H1 (cell line): ENCODE results near the gene NCBP2. TPM values are rescaled to one million over a fixed set of nuclear protein-coding genes. Genes with fewer than 3 reads are reported as not detected.

Source experiments
- BCL11A ChIP-seq, 2 experiments: IDR thresholded peaks; one replicate each; pipeline ENCODE4 v1.6.1; 2011; ENCODE audit warnings: low read depth in 2 of 2, low read length in 2 of 2, mild to moderate bottlenecking in 2 of 2
- CBX8 ChIP-seq: fragments of 300-800, 300-1000 bp; sonication (generic); IDR thresholded peaks from 2 replicates; pipeline ENCODE4 v1.7.1; 2016; ENCODE audit warnings: low read depth, low read length, borderline replicate concordance
- CEBPB ChIP-seq: IDR thresholded peaks from 2 replicates; pipeline ENCODE4 v1.6.1; 2012; ENCODE audit warnings: low read depth, low read length
- CREB1 ChIP-seq: IDR thresholded peaks from 2 replicates; pipeline ENCODE4 v1.6.1; 2012; ENCODE audit warnings: inconsistent platforms
- CTBP2 ChIP-seq: IDR thresholded peaks from 2 replicates; pipeline ENCODE4 v1.7.0; 2011; ENCODE audit warnings: borderline replicate concordance, mild to moderate bottlenecking, moderate library complexity, mixed read lengths, low read length; ENCODE audit not compliant: insufficient read depth, insufficient read length
- GABPA ChIP-seq: IDR thresholded peaks from 2 replicates; pipeline ENCODE4 v1.6.1; 2011; ENCODE audit warnings: mild to moderate bottlenecking, low read length, moderate library complexity, borderline replicate concordance; ENCODE audit not compliant: insufficient read depth
- GTF2F1 ChIP-seq: IDR thresholded peaks from 2 replicates; pipeline ENCODE4 v1.6.1; 2012; ENCODE audit warnings: low read depth, low read length, improper control_type of control experiment, borderline replicate concordance
- HDAC2 ChIP-seq, 2 experiments: fragments of 300-600 bp in 1 of 2; sonication (generic) in 1 of 2; IDR thresholded peaks; 2 replicates each; pipeline ENCODE4 v1.6.1; 2011 to 2012; ENCODE audit warnings: low read depth in 2 of 2, low read length in 2 of 2, mild to moderate bottlenecking in 2 of 2, moderate library complexity in 2 of 2, borderline replicate concordance in 1 of 2, inconsistent platforms in 1 of 2
- HDAC6 ChIP-seq: IDR thresholded peaks from one replicate; pipeline ENCODE4 v1.7.1; 2012; ENCODE audit warnings: low read depth, mild to moderate bottlenecking, inconsistent platforms, low read length, moderate library complexity
- KDM1A ChIP-seq: fragments of 200-600, 300-600 bp; sonication (generic); IDR thresholded peaks from 2 replicates; pipeline ENCODE4 v1.7.1; 2016; ENCODE audit warnings: mild to moderate bottlenecking, low read length, borderline replicate concordance
- KDM4A ChIP-seq: IDR thresholded peaks from one replicate; pipeline ENCODE4 v1.7.1; 2012; ENCODE audit warnings: low read depth, mild to moderate bottlenecking, moderate library complexity, low read length, inconsistent platforms; ENCODE audit not compliant: severe bottlenecking
- KDM5A ChIP-seq: fragments of 200-600 bp; IDR thresholded peaks from 2 replicates; pipeline ENCODE4 v1.7.1; 2012; ENCODE audit warnings: mild to moderate bottlenecking, low read length, inconsistent platforms, mixed read lengths
- PHF8 ChIP-seq: fragments of 200-600 bp; sonication (generic); conservative IDR thresholded peaks from 2 replicates; pipeline ENCODE4 v1.7.1; 2012; ENCODE audit warnings: low read depth, mild to moderate bottlenecking, inconsistent platforms, low read length, moderate library complexity
- POLR2AphosphoS5 ChIP-seq: IDR thresholded peaks from 2 replicates; pipeline ENCODE4 v1.6.1; 2011; ENCODE audit warnings: low read depth, low read length
- RBBP5 ChIP-seq: IDR thresholded peaks from 2 replicates; pipeline ENCODE4 v1.7.1; 2012; ENCODE audit warnings: low read depth, mild to moderate bottlenecking, inconsistent platforms, low read length, moderate library complexity, borderline replicate concordance
- SIX5 ChIP-seq: IDR thresholded peaks from 2 replicates; pipeline ENCODE4 v1.6.1; 2011; ENCODE audit warnings: mild to moderate bottlenecking, low read depth, low read length
- SP2 ChIP-seq: IDR thresholded peaks from 2 replicates; pipeline ENCODE4 v1.6.1; 2012; ENCODE audit warnings: mild to moderate bottlenecking, low read length, inconsistent platforms
- SUZ12 ChIP-seq: fragments of 200-600 bp; sonication (generic); IDR thresholded peaks from 2 replicates; pipeline ENCODE4 v1.6.1; 2012; ENCODE audit warnings: mild to moderate bottlenecking, inconsistent platforms, low read length, moderate library complexity, mixed read lengths
- polyA plus RNA-seq, 7 experiments: library from polyadenylated mRNA; depleted of rRNA in 3 of 7; stranded (reverse) in 5 of 7; unstranded in 2 of 7; fragments of >200 nt in 5 of 7; fragments of 200-250 nt in 2 of 7; gene quantifications; 1 replicate in 5 of 7; 2 replicates in 1 of 7; 4 replicates in 1 of 7; pipeline versions ENCODE4 v1.2.1 to v1.2.3, GENCODE V29; 2011 to 2013; ENCODE audit warnings: missing spikeins in 2 of 7, mixed read lengths in 2 of 7
- total RNA-seq: library from RNA; stranded (reverse); fragmentation: NEBNext Ultra II Directional; extraction: Animal tissue kit (Norgen Biotek cat#: 25700); gene quantifications from 2 replicates; pipeline ENCODE4 v1.2.1, GENCODE V29; 2021
- TF ChIP-seq, protein P1 (sequence below), 3 experiments: IDR thresholded peaks; 1 replicate in 2 of 3; 2 replicates in 1 of 3; pipeline versions ENCODE4 v1.5.1 to v1.6.1; 2011; ENCODE audit warnings: low read length in 3 of 3, mild to moderate bottlenecking in 3 of 3, inconsistent platforms in 2 of 3, low read depth in 1 of 3, moderate library complexity in 1 of 3; ENCODE audit not compliant: insufficient read depth in 1 of 3; ENCODE audit errors: control extremely low read depth in 1 of 3
- TF ChIP-seq, protein P2 (sequence below): IDR thresholded peaks from 2 replicates; pipeline ENCODE4 v1.6.1; 2011; ENCODE audit warnings: low read length, improper control_type of control experiment

The NCBP2 gene
- total and polyA plus RNA-seq, 2 of the 8 experiments (the other 6 are each of a cell fraction or from before 2014, with no cell fraction given), result 34.1 to 100 TPM

DNA sequence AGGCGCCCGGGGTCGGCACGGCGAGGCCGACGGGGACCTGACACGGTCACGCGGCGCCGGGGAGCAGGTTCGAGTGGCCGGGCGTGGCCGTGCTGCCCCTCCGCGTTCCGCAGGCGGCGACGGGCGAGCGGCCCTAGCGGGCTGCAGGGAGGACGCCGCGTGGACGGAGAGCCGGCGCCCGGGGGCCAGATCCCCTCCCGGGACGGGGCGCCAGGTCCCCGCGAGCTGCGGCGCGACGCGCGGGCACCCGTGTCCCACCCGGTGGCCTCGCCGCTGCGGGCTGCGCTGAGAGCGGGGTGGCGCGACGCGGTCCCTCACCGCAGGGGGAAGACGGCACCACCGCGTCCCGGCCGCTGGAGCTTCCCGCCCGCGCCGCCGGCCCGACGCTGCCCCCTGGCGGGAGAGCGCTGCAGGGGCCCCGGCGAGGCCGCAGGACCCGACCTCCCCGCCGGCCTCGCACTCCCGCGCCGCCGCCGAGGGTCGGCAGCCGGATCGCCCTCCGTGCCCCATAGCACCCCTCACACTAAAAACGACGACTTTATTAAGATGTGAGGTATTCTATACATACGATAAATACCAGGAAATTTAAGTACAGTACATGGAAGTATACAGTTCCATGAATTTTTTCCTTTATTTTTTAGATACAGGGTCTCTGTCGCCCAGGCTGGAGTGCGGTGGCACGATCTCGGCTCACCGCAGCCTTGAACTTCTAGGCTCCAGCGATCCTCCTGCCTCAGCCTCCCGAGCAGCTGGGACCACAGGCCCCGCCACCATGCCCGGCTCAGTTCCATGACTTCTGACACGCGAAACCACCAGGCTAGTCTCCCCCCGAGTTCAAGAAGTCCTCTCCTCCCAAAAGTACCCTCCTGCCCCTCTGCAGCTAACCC is 27.6 kb upstream of the NCBP2 start (continued):
- TF ChIP-seq POLR2AphosphoS5 (no peak), KDM5A (no peak), HDAC6 (no peak), HDAC2 (IDR thresholded peaks at IDR 0.05; ENCODE audit: borderline replicate concordance in 1 of 2, low read depth in 2 of 2, low read length in 2 of 2) (no peak), CTBP2 (no peak), GABPA (no peak), KDM1A (no peak), BCL11A (IDR thresholded peaks at IDR 0.05; ENCODE audit: low read depth in 2 of 2, low read length in 2 of 2) (no peak), CREB1 (0 out of 2 replicates have a peak, but pooled peaks have one; percentile 39), CBX8 (no peak), SUZ12 (peak; percentile 77), SP2 (no peak), CEBPB (no peak), PHF8 (no peak), SIX5 (no peak), GTF2F1 (no peak), KDM4A (peak; percentile 31), RBBP5 (no peak)
- TF ChIP-seq, protein P1, sequence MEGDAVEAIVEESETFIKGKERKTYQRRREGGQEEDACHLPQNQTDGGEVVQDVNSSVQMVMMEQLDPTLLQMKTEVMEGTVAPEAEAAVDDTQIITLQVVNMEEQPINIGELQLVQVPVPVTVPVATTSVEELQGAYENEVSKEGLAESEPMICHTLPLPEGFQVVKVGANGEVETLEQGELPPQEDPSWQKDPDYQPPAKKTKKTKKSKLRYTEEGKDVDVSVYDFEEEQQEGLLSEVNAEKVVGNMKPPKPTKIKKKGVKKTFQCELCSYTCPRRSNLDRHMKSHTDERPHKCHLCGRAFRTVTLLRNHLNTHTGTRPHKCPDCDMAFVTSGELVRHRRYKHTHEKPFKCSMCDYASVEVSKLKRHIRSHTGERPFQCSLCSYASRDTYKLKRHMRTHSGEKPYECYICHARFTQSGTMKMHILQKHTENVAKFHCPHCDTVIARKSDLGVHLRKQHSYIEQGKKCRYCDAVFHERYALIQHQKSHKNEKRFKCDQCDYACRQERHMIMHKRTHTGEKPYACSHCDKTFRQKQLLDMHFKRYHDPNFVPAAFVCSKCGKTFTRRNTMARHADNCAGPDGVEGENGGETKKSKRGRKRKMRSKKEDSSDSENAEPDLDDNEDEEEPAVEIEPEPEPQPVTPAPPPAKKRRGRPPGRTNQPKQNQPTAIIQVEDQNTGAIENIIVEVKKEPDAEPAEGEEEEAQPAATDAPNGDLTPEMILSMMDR (IDR thresholded peaks at IDR 0.05; ENCODE audit: control extremely low read depth in 1 of 3, insufficient read depth in 1 of 3, low read depth in 1 of 3, low read length in 3 of 3), result peak; percentile 73 to 96 (median 78)
- TF ChIP-seq, protein P2, sequence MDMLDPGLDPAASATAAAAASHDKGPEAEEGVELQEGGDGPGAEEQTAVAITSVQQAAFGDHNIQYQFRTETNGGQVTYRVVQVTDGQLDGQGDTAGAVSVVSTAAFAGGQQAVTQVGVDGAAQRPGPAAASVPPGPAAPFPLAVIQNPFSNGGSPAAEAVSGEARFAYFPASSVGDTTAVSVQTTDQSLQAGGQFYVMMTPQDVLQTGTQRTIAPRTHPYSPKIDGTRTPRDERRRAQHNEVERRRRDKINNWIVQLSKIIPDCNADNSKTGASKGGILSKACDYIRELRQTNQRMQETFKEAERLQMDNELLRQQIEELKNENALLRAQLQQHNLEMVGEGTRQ, result no peak
